K562 (cell line): Measurements from ENCODE around the gene NKX6-2. TPM values are rescaled to one million over a fixed set of nuclear protein-coding genes. Genes with fewer than 3 reads are reported as not detected.

Experiments used
- ATF7 ChIP-seq: fragments of 450-650 bp; IDR thresholded peaks from 2 replicates; pipeline ENCODE4 v1.7.1; 2014; ENCODE audit warnings: mild to moderate bottlenecking, moderate library complexity
- CTBP1 ChIP-seq: fragments of 450-650 bp; IDR thresholded peaks from 2 replicates; pipeline ENCODE4 v1.6.1; 2016; ENCODE audit warnings: borderline replicate concordance
- DPF2 ChIP-seq: fragments of 450-650 bp; IDR thresholded peaks from 2 replicates; pipeline ENCODE4 v1.6.1; 2016
- NCOR1 ChIP-seq: fragments of 450-650 bp; IDR thresholded peaks from 2 replicates; pipeline ENCODE4 v1.6.1; 2016; ENCODE audit warnings: mild to moderate bottlenecking, moderate library complexity
- ZNF140 ChIP-seq: fragments of 250-450 bp; sonication (Bioruptor Pico); IDR thresholded peaks from 2 replicates; pipeline ENCODE4 v1.8.0; 2021; ENCODE audit warnings: moderate library complexity, mild to moderate bottlenecking, inconsistent platforms
- ZNF444 ChIP-seq: fragments of 250-450 bp; sonication (Bioruptor Pico); IDR thresholded peaks from 2 replicates; pipeline ENCODE4 v1.4.0; 2020; ENCODE audit warnings: mild to moderate bottlenecking, moderate library complexity
- polyA plus RNA-seq, 8 experiments: library from polyadenylated mRNA; depleted of rRNA in 4 of 8; stranded (reverse) in 5 of 8; unstranded in 3 of 8; fragments of >200 nt; fragmentation: Nextera tagmentation in 2 of 8; fragmentation: Illumina TruSeq in 1 of 8; extraction: Ambion mirVana in 2 of 8; extraction: Trizol in 1 of 8; gene quantifications; 2 replicates each; pipeline versions ENCODE4 v1.2.1 to v1.2.3, GENCODE V29; 2011 to 2014; ENCODE audit warnings: inconsistent platforms in 1 of 8, missing spikeins in 1 of 8
- total RNA-seq, 7 experiments: library from RNA; depleted of rRNA in 6 of 7; stranded (reverse); fragments of >200 nt in 6 of 7; fragmentation: Illumina TruSeq in 2 of 7; extraction: Trizol in 2 of 7; gene quantifications; 2 replicates each; pipeline versions ENCODE4 v1.2.1 to v1.2.3, GENCODE V29; 2011 to 2021; ENCODE audit warnings: low replicate concordance in 1 of 7
- TF ChIP-seq, protein P1 (sequence below): fragments of 450-650 bp; conservative IDR thresholded peaks from 2 replicates; pipeline ENCODE4 v1.6.1; 2016; ENCODE audit warnings: missing genetic modification characterization, low read depth, mild to moderate bottlenecking, control low read depth, missing compliant biosample characterization
- TF ChIP-seq, protein P2 (sequence below): fragments of 250-450 bp; sonication (Bioruptor Pico); IDR thresholded peaks from 2 replicates; pipeline ENCODE4 v1.4.0; 2020; ENCODE audit warnings: mild to moderate bottlenecking, moderate library complexity
- TF ChIP-seq, protein P3 (sequence below), 2 experiments: fragments of 450-650 bp in 1 of 2; IDR thresholded peaks; 2 replicates each; pipeline ENCODE4 v1.6.1; 2011 to 2017; ENCODE audit warnings: low read depth in 2 of 2, antibody characterized with exemption in 1 of 2, borderline replicate concordance in 1 of 2, low read length in 1 of 2, mild to moderate bottlenecking in 1 of 2, mixed read lengths in 1 of 2; ENCODE audit not compliant: control insufficient read depth in 1 of 2

Gene NKX6-2
- total and polyA plus RNA-seq, 9 of the 15 experiments (the other 6 are each of a cell fraction or from before 2014, with no cell fraction given): 1.0 to 1.6 TPM; not detected in 7

DNA sequence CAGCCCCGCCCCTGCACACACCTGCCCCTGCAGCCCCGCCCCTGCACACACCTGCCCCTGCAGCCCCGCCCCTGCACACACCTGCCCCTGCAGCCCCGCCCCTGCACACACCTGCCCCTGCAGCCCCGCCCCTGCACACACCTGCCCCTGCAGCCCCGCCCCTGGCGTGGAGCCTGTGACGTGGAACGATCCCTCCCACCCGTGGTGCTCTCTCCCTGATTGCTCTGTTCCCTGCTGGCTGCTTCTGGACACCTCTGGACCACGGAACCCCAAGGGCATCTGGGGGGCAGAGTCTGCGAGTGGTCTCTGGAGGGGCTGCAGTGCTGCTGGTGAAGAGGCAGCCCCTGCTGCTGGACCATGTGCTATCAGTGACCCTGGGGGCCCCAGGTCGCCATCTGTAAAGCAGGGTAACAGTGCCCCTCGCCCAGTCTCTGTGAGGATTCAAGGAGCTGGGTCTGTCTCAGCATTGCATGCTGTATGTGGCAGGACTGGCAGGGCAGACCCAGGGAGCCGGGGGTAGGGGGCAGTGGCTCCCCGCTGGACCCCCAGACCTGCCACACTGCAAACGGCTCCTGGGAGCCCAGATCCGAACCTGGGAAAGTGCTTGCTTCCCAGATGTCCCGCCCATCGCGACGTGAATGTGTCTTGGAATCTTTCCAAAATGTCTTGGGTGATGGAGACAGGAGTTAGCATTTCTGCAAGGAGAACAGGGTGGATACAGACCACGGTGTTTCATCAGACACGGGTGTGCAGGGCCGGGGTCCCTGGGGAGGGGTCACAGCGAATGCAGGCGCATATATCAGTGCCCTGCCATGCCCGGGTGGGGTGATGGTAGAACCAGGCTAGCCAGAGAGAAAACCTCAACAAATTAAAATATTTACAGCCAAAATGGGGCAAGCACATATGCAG, 27.9 kb upstream of the NKX6-2 start (continued):
- TF ChIP-seq, protein P1, sequence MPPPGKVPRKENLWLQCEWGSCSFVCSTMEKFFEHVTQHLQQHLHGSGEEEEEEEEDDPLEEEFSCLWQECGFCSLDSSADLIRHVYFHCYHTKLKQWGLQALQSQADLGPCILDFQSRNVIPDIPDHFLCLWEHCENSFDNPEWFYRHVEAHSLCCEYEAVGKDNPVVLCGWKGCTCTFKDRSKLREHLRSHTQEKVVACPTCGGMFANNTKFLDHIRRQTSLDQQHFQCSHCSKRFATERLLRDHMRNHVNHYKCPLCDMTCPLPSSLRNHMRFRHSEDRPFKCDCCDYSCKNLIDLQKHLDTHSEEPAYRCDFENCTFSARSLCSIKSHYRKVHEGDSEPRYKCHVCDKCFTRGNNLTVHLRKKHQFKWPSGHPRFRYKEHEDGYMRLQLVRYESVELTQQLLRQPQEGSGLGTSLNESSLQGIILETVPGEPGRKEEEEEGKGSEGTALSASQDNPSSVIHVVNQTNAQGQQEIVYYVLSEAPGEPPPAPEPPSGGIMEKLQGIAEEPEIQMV: no peak
- TF ChIP-seq, protein P2, sequence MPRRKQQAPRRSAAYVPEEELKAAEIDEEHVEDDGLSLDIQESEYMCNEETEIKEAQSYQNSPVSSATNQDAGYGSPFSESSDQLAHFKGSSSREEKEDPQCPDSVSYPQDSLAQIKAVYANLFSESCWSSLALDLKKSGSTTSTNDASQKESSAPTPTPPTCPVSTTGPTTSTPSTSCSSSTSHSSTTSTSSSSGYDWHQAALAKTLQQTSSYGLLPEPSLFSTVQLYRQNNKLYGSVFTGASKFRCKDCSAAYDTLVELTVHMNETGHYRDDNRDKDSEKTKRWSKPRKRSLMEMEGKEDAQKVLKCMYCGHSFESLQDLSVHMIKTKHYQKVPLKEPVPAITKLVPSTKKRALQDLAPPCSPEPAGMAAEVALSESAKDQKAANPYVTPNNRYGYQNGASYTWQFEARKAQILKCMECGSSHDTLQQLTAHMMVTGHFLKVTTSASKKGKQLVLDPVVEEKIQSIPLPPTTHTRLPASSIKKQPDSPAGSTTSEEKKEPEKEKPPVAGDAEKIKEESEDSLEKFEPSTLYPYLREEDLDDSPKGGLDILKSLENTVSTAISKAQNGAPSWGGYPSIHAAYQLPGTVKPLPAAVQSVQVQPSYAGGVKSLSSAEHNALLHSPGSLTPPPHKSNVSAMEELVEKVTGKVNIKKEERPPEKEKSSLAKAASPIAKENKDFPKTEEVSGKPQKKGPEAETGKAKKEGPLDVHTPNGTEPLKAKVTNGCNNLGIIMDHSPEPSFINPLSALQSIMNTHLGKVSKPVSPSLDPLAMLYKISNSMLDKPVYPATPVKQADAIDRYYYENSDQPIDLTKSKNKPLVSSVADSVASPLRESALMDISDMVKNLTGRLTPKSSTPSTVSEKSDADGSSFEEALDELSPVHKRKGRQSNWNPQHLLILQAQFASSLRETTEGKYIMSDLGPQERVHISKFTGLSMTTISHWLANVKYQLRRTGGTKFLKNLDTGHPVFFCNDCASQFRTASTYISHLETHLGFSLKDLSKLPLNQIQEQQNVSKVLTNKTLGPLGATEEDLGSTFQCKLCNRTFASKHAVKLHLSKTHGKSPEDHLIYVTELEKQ (CRISPR knock-in tag): no peak
- TF ChIP-seq ZNF140 (CRISPR knock-in tag): no peak
- TF ChIP-seq, protein P3, sequence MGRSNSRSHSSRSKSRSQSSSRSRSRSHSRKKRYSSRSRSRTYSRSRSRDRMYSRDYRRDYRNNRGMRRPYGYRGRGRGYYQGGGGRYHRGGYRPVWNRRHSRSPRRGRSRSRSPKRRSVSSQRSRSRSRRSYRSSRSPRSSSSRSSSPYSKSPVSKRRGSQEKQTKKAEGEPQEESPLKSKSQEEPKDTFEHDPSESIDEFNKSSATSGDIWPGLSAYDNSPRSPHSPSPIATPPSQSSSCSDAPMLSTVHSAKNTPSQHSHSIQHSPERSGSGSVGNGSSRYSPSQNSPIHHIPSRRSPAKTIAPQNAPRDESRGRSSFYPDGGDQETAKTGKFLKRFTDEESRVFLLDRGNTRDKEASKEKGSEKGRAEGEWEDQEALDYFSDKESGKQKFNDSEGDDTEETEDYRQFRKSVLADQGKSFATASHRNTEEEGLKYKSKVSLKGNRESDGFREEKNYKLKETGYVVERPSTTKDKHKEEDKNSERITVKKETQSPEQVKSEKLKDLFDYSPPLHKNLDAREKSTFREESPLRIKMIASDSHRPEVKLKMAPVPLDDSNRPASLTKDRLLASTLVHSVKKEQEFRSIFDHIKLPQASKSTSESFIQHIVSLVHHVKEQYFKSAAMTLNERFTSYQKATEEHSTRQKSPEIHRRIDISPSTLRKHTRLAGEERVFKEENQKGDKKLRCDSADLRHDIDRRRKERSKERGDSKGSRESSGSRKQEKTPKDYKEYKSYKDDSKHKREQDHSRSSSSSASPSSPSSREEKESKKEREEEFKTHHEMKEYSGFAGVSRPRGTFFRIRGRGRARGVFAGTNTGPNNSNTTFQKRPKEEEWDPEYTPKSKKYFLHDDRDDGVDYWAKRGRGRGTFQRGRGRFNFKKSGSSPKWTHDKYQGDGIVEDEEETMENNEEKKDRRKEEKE (IDR thresholded peaks at IDR 0.05; ENCODE audit: borderline replicate concordance in 1 of 2, control insufficient read depth in 1 of 2, low read depth in 2 of 2, low read length in 1 of 2): no peak
- TF ChIP-seq CTBP1: no peak
- no peak for TF ChIP-seq DPF2
- no peak for TF ChIP-seq ATF7
- no peak for TF ChIP-seq NCOR1
- TF ChIP-seq ZNF444 (CRISPR knock-in tag): no peak
- TF ChIP-seq, all 486 proteins: peak for 0
